ENCODE data around the gene TPBGL. TPM values are rescaled to one million over a fixed set of nuclear protein-coding genes. Genes with fewer than 3 reads are reported as not detected.

Gene TPBGL
- total RNA-seq, 1 donor from 2014 or later, result not detected

GRCh38 chr11:75208446-75208845 lies 32.1 kb upstream of the TPBGL start:
- TF ChIP-seq CTCF (IDR thresholded peaks at IDR 0.05), result no peak
- Mint-ChIP-seq H3K4me3 (ENCODE audit: unreplicated experiment) (no peak overlapping the region), H3K9me3 (ENCODE audit: unreplicated experiment) (no peaks in the 10 kb centered on the region), H3K27ac (ENCODE audit: unreplicated experiment) (no peak overlapping the region), H3K27me3 (ENCODE audit: unreplicated experiment) (peaks cover 14% of the 10 kb centered on the region), H3K36me3 (ENCODE audit: unreplicated experiment) (no peaks in the 10 kb centered on the region), H3K4me1 (ENCODE audit: unreplicated experiment) (no peaks in the 10 kb centered on the region)
- no peak for DNase-seq (ENCODE audit: extremely low spot score, unreplicated experiment)

GRCh38 chr11:75212411-75212810 lies 28.2 kb upstream of the TPBGL start:
- H3K27ac Mint-ChIP-seq (ENCODE audit: unreplicated experiment), result no peak overlapping the region
- no peaks in the 10 kb centered on the region for H3K9me3 Mint-ChIP-seq (ENCODE audit: unreplicated experiment)
- DNase-seq (ENCODE audit: extremely low spot score, unreplicated experiment), result no peak
- no peak for TF ChIP-seq CTCF (IDR thresholded peaks at IDR 0.05)
- H3K27me3 Mint-ChIP-seq (ENCODE audit: unreplicated experiment), result peaks cover 11% of the 10 kb centered on the region
- H3K4me3 Mint-ChIP-seq (ENCODE audit: unreplicated experiment), result no peak overlapping the region
- H3K36me3 Mint-ChIP-seq (ENCODE audit: unreplicated experiment), result no peaks in the 10 kb centered on the region
- no peaks in the 10 kb centered on the region for H3K4me1 Mint-ChIP-seq (ENCODE audit: unreplicated experiment)

- DNase-seq (ENCODE audit: extremely low spot score, unreplicated experiment), result peak; percentile 93
Measured at GRCh38 chr11:75214411-75214821, 26.2 kb upstream of the TPBGL start.

GRCh38 chr11:75214843-75215242 lies 25.7 kb upstream of the TPBGL start:
- Mint-ChIP-seq H3K36me3 (ENCODE audit: unreplicated experiment) (no peaks in the 10 kb centered on the region), H3K9me3 (ENCODE audit: unreplicated experiment) (no peaks in the 10 kb centered on the region), H3K27ac (ENCODE audit: unreplicated experiment) (no peak overlapping the region), H3K27me3 (ENCODE audit: unreplicated experiment) (peaks cover 16% of the 10 kb centered on the region), H3K4me3 (ENCODE audit: unreplicated experiment) (no peak overlapping the region), H3K4me1 (ENCODE audit: unreplicated experiment) (no peaks in the 10 kb centered on the region)
- no peak for TF ChIP-seq CTCF (IDR thresholded peaks at IDR 0.05)
- DNase-seq (ENCODE audit: extremely low spot score, unreplicated experiment), result no peak

More at GRCh38 chr11:75214411-75214821, 26.2 kb upstream of the TPBGL start:
- no peak overlapping the region for H3K4me3 Mint-ChIP-seq (ENCODE audit: unreplicated experiment)
- peaks cover 16% of the 10 kb centered on the region for H3K27me3 Mint-ChIP-seq (ENCODE audit: unreplicated experiment)
- no peaks in the 10 kb centered on the region for H3K36me3 Mint-ChIP-seq (ENCODE audit: unreplicated experiment)
- peak; percentile 51 for TF ChIP-seq CTCF (IDR thresholded peaks at IDR 0.05)
- no peaks in the 10 kb centered on the region for H3K4me1 Mint-ChIP-seq (ENCODE audit: unreplicated experiment)
- H3K27ac Mint-ChIP-seq (ENCODE audit: unreplicated experiment), result no peak overlapping the region
- H3K9me3 Mint-ChIP-seq (ENCODE audit: unreplicated experiment), result no peaks in the 10 kb centered on the region

DNA sequence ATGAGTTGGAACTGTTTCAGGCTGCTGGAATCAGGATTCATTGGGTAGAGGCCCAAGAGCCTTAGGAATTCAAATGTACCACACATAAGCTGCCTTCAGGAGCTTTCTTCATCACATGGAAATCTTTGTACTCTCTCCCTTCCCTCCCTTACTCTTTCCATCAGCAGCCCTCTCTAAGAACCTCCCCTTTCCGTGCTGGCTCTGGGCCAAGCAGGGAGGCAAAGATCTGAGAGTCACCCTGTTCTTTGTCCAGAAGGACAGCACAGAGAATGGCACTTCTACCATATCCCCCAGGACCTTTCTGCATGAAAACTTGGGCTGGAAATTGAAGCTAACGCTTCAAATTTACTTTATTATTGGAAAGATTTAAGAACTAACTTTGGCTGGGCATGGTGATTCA lies 20.7 kb upstream of the TPBGL start:
- Mint-ChIP-seq H3K9me3 (ENCODE audit: unreplicated experiment) (no peaks in the 10 kb centered on the region), H3K4me1 (ENCODE audit: unreplicated experiment) (no peaks in the 10 kb centered on the region), H3K4me3 (ENCODE audit: unreplicated experiment) (no peak overlapping the region), H3K27ac (ENCODE audit: unreplicated experiment) (no peak overlapping the region), H3K27me3 (ENCODE audit: unreplicated experiment) (peaks cover 15% of the 10 kb centered on the region), H3K36me3 (ENCODE audit: unreplicated experiment) (no peaks in the 10 kb centered on the region)
- no peak for DNase-seq (ENCODE audit: extremely low spot score, unreplicated experiment)
- no peak for TF ChIP-seq CTCF (IDR thresholded peaks at IDR 0.05)
